Middle frontal gyrus (tissue), 1 donor: ENCODE results near the gene NRXN2.
"Not testable (repeated sequence)": the region's sequence is repeated elsewhere in the genome, so short reads cannot be mapped to it uniquely, and the experiment has no call there.

Experiments used
- DNase-seq: peaks from one replicate; pipeline ENCODE4 v3.0.0-alpha.2; 2015; ENCODE audit warnings: low spot score; ENCODE audit errors: extremely low spot score

The NRXN2 gene

GRCh38 chr11:64568041-64568571, 154.9 kb downstream of the NRXN2 start:
- DNase-seq, result no peak

DNA sequence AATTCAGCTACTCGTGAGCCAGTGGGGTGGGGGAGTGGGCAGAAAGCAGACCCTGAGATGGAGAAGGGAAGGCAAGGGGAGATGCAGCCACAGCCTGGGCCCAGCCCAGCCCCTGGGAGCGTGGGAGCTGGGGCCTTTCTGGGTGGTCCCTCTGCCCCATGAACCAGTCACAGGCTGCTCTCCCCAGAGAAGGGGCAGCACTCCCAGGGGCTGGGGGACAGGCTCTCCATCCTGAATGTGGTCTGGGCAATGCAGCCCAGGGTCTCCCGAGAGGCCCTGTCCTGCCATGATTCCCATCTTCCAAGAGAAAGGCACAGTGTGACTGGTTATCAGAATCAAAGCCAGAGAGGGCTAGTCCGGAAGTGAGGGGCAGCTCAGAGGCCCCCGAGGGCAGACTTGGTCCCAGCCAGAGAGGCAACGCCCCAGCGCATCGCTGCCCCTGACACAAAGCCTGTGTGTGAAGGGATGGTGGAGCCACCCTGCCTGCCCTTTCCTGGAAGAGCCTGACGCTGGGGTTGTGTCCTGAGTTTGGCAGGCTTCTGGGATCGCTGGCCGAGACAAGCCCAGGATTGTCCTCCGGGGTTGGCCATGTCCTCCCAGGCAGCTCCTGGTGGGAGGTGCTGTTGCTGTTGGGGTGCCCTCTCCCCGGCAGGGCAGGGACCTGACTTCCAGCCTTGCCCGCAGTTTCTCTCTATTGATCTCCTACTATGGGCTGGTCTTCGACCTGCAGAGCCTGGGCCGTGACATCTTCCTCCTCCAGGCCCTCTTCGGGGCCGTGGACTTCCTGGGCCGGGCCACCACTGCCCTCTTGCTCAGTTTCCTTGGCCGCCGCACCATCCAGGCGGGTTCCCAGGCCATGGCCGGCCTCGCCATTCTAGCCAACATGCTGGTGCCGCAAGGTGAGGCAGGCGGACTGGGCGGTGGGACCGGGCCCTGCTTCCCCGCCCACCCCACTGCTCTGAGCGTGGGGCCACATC, 155.8 kb downstream of the NRXN2 start:
- DNase-seq, result no peak

DNA sequence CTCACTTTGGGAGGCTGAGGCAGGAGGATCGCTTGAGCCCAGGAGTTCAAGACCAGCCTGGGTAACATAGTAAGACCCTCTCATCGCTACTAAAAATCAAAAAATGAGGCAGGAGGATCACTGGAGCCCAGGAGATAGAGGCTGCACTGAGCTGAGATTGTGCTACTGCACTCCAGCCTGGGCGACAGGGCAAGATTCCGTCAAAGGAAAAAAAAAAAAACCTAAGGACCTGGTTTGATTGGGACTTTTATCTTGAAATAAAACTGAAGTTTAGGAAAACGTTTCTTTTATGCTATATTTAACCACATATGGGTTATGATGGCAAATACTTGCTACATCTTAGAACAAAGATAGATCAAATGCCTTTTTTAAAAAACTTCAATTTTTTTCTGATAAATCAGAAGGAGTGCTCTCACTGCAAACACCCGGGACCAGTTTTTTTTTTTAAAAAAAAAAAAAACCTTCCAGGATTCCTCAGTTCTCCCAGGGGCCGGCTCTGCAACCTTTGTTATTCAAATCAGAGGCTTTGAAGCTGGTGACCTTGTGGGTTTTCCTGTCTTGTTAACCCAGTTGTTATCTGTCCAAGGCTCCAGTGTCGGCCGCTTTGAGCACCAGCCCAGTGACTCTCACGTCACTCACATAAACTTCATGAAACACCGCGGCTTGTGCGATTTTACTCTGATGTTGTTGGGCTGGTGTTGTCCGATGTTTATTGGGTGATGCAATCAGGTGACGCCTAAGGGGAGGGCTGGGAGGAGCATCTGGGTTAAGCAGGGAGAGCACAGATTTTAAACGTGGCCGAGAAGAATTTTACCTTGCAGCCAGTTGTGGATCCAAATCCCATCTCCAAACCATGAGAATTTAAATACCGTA, 156.7 kb downstream of the NRXN2 start:
- no peak for DNase-seq

- no peak for DNase-seq
Observed at GRCh38 chr11:64564947-64565889, 157.8 kb downstream of the NRXN2 start.

DNA sequence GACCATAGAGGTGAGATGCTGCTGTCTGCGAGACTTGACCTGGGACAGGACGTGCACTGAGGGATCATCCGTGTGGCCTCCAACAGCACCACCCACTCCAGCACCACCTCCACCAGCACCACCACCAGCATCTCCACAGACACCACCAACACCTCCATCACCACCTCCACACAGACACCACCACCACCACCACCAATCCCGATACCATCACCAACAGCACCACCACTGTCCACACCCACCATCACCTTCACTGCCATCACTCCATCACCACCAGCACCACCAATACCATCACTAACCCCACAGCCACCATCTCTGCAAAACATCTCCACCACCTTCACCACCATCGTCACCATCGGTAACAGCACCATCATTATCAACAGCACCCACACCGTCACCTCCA, 158.6 kb downstream of the NRXN2 start:
- no peak for DNase-seq

- DNase-seq, result no peak
Observed at GRCh38 chr11:64563966-64564365, 159.0 kb downstream of the NRXN2 start.

GRCh38 chr11:64562723-64563351, 160.2 kb downstream of the NRXN2 start:
- no peak for DNase-seq

DNA sequence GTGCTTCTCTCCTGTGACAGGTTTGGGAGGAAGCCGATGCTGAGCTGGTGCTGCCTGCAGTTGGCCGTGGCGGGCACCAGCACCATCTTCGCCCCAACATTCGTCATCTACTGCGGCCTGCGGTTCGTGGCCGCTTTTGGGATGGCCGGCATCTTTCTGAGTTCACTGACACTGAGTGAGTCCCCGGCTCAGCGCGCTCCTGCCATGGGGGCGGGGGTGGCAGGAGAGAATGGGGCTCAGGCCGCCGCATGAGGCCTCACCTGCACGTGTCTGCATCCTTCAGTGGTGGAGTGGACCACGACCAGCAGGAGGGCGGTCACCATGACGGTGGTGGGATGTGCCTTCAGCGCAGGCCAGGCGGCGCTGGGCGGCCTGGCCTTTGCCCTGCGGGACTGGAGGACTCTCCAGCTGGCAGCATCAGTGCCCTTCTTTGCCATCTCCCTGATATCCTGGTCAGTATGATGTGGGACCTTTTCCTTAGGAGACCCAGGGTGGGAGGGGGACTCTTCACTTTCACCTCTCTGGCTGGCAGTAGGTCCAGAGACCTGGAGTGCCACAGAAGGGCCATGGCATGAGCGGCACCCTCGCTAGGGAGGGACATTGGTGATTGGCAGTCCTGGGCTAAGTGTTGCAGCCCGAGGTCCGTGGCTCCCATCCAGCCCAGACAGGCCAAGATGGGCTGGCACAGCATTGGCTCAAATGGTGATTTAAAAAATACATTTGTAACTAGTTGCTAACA, 160.8 kb downstream of the NRXN2 start:
- DNase-seq, result no peak

- DNase-seq, result not testable (repeated sequence)
Observed at GRCh38 chr11:64561429-64561828, 161.6 kb downstream of the NRXN2 start.

GRCh38 chr11:64560941-64561340, 162.1 kb downstream of the NRXN2 start:
- no peak for DNase-seq

- no peak for DNase-seq
Observed at GRCh38 chr11:64560139-64560771, 162.7 kb downstream of the NRXN2 start.

DNA sequence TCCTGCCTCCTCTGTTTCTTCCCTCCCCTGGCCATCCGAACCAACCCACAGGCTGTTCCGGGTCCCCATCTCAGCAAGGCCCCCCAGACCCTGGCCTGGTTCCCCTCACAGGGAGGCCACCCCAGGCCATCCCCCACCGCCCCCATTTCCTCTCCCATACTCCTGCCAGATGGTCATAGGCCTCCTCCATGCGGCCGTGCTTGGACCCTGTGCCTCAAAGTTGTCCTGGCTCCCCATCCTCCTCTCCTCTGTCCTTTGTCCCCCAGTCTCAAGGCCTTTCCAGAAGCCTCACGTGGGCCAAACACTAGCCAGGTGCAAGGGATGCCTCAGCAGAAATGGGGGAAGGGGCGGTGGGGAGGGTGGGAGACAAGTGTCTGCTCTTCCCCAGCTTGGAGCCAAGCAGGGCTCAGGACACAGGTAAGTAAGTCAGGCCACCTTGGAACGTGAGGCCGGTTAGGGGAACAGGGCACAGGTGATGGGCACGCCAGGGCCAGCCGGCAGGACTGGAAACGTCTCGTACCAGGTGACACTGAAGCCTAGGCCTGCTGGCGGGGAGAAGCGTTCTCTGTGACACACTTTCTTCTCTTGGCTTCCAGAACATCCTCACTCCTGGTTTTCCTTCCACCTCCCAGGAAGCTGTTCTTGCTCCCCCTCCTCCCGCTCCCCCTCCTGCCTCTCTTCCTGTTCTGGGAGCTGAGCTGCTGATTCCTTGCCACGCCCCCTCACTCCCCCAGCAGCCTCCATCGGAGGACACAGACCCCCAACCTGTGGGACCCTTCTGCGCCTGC, 163.5 kb downstream of the NRXN2 start:
- DNase-seq, result no peak

DNA sequence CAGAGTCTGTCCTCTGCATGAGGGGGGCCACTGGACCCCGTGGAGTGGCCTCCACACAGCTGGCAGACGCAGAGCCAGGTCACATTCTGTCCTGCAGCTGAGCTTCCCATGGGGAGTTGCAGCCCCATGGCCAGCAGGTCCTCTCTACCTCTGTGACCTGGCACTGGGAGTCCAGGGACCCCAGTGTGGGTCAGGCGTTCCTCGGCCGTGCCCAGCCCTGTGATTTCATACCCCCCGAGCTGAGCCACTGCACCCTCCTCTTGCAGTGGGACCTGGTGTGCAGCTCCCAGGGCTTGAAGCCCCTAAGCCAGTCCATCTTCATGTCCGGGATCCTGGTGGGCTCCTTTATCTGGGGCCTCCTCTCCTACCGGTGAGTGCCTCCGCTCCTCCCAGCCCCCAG, 164.1 kb downstream of the NRXN2 start:
- DNase-seq, result no peak

DNA sequence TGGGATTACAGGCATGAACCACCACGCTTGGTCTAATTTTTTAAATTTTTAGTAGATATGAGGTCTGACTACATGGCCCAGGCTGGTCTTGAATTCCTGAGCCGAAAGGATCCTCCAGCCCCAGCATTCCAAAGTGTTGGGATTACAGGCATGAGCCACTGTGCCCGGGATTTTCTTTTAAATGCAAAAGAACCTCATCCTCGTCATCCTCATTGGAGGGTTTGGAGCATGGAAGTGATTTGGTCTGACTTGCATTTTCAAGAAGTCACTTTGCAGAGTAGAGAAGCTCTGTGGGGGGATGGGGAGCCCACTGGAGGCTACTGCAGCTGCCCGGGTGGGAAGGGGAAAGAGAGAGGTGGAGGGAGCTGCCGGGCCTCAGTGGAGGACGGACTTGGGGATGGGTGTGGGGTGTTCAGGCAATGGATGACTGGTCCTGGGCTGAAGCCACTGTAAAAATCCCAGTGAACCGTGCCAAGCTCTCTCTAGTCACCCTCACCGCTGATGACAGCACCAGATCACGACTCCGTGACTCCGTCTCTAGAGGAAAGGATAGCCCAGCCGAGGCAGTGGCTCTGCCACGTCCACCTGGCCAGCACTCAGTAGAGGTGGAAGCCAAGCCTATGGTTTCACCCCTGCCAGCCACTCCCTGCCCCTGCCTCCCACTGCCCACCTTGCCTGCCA, 164.8 kb downstream of the NRXN2 start:
- no peak for DNase-seq

DNA sequence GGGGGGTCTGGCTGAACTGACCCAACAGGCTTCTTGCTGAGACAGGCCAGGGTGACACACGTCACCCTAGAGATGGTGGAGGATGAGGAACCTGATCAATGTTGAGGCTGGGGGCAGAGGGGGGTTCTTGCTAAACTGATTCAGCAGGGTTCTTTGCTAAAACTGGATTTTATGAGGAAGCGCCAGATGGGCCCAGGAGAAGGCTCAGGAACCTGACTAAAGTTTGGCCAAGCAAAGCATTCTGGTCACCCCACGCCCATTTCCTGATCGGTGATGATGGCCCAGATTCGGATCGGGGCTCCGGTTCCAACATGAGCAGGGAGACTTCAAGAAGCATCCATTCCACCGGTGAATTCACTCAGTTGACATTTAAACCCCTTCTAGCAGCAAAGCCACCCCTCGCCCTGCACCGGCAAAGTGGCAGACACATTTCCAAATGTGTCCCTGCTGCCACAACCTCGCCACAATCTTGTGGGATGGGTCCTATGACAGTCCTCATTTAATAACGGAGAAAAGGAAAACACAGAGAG, 166.2 kb downstream of the NRXN2 start:
- no peak for DNase-seq
